HL-60 (cell line): Measurements from ENCODE around the gene CDK6.

Source experiments
- GABPA ChIP-seq: IDR thresholded peaks from 2 replicates; pipeline ENCODE4 v1.6.1; 2012; ENCODE audit warnings: low read depth
- TF ChIP-seq, protein P1 (sequence below): IDR thresholded peaks from one replicate; pipeline ENCODE4 v1.5.1; 2011; ENCODE audit warnings: low read length, control low read depth, inconsistent platforms; ENCODE audit not compliant: insufficient read depth

DNA sequence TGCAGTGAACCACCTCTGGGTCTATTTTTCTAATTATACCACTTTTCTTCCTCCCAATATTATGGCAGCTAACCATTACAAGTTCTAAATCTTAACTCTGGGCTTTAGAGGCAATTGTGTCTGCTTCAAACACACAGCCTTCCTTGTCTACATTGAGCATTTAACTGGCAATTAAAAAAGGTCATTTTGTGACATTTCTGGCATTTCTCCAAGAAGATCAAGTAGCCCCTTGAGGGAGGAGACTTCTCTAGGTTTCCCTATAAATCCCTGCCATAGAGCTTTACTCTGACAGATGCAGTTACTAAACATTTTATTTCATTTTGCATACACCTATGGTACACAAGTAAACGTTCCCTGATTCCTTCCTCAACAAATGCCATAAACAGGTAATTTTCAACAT lies 212.8 kb downstream of the CDK6 start:
- TF ChIP-seq, protein P1, sequence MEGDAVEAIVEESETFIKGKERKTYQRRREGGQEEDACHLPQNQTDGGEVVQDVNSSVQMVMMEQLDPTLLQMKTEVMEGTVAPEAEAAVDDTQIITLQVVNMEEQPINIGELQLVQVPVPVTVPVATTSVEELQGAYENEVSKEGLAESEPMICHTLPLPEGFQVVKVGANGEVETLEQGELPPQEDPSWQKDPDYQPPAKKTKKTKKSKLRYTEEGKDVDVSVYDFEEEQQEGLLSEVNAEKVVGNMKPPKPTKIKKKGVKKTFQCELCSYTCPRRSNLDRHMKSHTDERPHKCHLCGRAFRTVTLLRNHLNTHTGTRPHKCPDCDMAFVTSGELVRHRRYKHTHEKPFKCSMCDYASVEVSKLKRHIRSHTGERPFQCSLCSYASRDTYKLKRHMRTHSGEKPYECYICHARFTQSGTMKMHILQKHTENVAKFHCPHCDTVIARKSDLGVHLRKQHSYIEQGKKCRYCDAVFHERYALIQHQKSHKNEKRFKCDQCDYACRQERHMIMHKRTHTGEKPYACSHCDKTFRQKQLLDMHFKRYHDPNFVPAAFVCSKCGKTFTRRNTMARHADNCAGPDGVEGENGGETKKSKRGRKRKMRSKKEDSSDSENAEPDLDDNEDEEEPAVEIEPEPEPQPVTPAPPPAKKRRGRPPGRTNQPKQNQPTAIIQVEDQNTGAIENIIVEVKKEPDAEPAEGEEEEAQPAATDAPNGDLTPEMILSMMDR = no peak
- TF ChIP-seq GABPA = no peak
